SKM-1 treated with dmso at 0.1 percent for 144 hours (cell line): Measurements from ENCODE around the gene ADPRHL1.
"Not testable (repeated sequence)": the region's sequence is repeated elsewhere in the genome, so short reads cannot be mapped to it uniquely, and the experiment has no call there.

Source experiments
- DNase-seq: peaks from one replicate; lab custom pipeline; 2025; ENCODE audit not compliant: unreplicated experiment; lab: John Stamatoyannopoulos, UW

ADPRHL1 gene

DNA sequence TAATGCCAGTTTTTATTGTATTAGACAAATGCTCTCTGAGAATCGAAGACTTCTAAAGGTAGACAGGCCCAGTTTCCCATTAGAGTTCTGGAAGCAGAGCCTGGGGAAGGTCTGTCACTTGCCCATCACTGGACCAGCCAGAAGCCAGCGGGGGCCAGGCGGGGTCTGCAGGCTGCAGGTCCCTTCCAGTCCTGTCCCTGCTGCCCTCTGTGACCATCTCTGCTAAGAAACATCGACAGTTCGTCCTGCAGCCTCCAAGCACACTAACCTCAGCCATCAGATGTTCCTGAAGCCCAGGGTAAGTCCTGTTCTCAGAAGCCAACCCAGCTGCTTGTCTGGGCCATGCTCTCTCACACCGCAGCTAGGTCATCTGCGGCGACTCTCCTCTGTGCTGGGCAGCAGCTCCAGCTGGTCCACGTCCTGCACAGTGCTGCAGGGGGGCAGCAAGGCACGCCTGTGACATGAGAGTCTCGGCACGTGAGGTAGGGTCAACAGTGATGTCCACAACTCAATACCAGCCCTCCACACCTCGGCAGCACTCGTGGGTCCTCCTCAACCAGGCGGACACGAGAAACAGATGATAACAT is 2.9 kb upstream of the ADPRHL1 start:
- DNase-seq: no peak

DNA sequence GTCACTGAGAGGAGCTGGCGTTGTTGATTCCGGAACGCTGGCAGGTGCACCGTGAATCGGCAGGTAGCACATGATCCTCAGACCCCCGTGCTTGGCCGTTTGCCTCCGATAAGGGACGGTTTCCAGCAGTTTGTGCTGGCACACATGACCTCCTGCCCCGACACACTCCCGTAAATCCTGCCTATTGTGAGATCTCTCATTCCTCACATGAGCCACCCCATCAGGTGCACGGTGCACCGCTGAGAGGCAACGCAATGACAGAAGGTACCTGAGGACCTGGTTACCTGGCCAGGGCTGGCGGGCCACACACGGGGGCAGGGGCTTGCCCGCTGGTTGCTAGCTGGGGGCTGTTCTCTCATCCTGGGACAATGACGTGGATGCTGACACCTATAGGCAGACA is 2.1 kb upstream of the ADPRHL1 start:
- no peak for DNase-seq

DNA sequence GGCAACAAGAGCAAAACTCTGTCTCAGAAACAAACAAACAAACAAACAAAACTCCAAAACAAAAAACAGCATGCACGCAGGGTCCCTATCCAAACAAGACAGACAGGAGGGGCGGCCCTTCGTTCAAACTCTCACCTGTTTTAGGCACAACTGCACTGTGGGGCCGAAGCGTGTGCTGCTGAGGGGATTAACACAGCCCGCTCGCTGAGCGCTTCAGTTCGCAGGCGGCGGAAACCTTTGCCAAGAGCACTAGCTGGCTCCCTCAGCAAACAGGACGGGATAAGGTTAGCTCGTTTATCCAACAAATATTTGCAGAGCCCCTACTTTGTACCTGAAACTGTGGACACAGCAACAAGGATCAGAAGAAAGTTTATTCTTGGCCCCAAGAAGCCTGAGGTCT is 1.6 kb upstream of the ADPRHL1 start:
- DNase-seq: no peak

DNA sequence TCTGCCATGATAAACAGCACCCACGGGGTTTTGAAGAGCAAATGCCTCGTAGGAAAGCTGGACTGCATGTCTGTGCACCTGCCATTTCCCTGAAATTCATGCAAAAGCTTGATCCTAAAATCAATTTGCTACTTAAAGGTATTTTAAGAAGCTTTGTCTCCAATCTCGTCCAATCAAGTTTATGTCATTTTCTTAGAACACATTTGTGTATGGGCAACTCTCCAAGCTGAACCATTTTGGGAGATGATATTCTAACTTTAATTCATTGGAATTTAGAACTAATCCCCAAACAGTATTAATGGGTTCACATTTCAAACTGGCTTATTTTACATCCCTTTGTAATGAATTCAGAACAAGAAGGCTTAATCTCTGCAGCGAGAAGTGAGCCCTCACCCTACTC is 822 bp downstream of the ADPRHL1 start:
- DNase-seq: no peak

DNA sequence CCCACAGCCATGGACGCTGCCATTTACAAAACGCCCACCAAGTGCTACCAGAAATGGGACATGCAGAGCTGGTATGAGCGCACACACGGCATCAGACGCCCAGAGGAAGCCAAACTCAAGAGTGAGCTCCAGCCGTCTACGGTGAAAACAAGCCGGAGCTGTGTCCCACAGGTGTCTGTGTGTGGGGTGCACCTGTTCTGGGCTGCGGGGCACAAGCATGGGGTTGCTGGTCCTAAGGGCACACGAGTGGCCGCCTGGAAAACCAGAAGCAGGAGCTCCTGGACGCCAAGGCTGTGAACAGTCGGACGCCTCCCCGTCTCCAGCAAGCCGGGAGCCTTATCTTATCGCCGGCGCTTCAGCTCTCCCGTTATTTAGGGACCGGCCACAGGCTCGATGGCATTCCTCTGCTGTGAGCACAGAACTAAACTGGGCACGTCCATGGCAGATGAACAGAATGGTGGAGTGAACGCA is 1.3 kb downstream of the ADPRHL1 start:
- no peak for DNase-seq

DNA sequence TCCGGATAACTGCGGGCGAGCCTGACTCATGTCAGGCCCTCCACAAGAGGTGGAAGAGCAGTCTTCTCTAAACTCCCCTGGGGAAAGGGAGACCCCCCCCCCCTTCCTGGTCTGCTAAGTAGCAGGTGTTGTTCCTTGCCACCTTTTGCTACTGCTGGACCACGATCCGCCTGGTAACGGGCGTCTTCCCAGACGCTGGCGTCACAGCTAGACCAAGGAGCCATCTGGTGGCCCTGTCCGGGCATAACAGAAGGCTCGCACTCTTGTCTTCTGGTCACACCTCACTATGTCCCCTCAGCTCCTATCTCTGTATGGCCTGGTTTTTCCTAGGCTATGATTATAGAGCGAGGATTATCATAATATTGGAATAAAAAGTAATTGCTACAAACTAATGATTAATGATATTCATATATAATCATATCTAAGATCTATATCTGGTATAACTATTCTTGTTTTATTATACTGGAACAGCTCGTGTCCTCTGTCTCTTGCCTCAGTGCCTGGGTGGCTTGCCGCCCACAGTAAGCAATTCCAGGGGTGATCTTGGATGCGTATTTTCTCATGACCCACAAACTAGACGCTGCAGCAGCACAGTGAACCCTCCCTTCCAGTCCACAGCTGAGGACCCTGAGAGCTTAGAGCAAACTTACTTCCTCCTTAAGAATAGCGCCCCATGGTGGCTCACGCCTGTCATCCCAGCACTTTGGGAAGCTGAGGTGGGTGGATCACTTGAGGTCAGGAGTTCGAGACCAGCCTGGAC is 2.2 kb downstream of the ADPRHL1 start:
- DNase-seq: peak; percentile 13

DNA sequence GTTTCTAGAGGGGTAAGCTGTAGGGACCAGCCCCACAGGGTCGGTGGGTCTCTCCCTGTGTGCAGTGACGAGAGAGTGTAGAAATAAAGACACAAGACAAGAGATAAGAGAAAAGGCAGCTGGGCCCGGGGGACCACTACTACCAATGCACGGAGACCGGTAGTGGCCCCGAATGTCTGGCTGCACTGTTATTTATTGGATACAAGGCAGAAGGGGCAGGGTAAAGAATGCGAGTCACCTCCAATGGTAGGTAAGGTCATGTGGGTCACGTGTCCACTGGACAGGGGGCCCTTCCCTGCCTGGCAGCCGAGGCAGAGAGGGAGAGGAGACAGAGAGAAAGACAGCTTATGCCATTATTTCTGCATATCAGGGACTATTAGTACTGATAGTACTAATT is 2.9 kb downstream of the ADPRHL1 start:
- not testable (repeated sequence) for DNase-seq

DNA sequence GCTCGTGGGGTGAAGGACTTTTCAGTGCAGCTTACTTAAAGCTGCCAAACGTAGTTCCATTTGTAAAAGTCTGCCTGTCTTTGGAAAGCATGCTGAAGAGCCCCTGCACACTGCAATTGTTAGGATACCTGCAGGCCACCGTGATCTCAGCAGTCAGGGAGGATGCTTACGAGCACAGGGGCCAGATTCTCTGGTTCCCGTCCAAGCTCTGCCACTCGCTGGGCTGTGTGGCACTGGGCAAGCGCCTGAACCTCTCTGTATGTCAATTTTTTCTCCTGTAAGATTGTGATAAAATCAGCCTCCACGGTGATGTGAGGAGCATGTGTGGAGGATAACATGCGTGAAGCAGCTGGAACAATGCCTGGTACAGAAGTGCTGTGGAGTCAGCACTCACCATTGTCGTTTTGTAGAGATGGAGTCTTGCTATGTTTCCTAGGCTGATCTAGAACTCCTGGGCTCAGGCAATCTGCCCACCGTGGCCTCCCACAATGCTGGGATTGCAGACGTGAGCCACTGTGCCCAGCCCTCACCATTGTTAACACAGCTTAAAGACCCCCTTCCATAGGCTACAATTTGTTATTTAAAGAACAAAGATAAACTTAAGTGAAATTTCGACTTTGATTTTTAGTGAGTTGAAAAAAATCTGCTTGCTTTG is 3.5 kb downstream of the ADPRHL1 start:
- no peak for DNase-seq

DNA sequence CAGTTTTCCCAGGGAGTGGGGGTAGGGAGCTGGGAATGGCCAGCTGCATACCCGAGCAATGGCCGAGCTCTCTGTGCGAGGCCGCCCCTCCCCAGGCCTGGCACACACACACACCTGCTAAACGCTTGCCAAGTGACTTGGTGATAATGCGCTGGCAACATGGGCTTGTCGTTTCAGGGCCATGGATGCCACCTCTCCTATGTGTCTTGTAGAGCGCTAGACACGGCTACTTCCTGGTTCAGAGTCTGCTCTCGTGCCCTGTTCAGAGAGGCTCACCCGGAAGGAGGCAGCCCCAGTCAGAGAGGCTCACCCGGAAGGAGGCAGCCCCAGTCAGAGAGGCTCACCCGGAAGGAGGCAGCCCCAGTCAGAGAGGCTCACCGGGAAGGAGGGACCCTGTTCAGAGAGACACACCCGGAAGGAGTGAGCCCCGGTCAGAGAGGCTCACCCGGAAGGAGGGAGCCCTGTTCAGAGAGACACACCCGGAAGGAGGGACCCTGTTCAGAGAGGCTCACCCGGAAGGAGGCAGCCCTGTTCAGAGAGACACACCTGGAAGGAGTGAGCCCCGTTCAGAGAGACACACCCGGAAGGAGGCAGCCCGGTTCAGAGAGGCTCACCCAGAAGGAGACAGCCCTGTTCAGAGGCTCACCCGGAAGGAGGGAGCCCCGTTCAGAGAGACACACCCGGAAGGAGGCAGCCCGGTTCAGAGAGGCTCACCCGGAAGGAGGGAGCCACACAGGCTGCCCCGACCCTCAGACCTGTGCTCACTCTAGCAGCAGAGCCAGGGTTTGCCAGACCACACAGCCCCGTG is 4.2 kb downstream of the ADPRHL1 start:
- peak; percentile 92 for DNase-seq

DNA sequence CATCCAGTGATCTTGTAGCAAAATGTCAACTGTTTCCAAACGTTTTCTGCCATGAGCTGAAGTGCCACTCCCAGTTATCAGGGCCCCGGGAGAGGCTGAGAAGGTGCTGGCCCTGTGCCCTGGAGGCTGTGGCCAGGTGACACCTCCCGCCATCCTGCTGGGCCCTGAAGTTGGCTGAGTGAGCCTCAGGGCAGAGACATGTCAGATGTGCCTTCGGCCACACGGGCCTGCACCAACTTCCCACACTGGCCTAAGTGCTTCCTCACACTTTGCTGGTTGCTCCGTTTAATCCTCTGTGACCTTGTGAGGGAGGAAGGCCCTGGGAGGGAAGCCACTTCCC is 4.8 kb downstream of the ADPRHL1 start:
- no peak for DNase-seq

DNA sequence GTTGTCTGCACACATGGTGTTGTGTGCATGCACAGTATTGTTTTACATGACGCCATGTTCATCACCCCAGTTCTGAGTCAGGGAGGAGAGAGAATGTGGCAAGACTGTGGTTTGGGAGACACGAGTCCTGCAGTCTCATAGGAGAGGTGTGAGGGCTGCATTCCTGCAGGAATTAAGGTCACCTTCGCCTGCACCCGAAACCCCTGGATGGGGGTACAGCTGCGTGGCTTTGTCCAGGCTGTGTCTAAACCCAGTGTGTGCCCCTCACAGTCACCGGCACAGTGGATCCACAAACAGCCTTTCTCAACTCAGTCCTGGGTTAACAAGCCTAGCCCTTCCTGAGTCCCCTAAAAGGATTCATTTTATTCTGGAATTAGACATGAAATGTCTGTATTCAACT is 5.7 kb downstream of the ADPRHL1 start:
- DNase-seq: no peak

DNA sequence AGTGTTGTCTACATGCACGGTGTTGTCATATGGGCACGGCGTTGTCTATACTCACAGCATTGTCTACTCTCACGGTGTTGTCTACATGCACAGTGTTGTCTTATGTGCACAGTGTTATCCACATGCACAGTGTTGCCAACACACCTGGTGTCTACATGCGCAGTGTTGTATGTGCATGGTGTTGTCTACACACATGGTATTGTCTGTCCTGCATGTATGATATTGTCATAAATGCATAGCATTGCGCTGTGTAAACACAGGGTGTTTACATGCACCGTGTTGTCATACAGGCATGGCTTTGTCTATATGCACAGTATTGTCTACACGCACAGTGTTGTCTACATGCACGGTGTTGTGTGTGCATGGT is 6.8 kb downstream of the ADPRHL1 start:
- DNase-seq: no peak

DNA sequence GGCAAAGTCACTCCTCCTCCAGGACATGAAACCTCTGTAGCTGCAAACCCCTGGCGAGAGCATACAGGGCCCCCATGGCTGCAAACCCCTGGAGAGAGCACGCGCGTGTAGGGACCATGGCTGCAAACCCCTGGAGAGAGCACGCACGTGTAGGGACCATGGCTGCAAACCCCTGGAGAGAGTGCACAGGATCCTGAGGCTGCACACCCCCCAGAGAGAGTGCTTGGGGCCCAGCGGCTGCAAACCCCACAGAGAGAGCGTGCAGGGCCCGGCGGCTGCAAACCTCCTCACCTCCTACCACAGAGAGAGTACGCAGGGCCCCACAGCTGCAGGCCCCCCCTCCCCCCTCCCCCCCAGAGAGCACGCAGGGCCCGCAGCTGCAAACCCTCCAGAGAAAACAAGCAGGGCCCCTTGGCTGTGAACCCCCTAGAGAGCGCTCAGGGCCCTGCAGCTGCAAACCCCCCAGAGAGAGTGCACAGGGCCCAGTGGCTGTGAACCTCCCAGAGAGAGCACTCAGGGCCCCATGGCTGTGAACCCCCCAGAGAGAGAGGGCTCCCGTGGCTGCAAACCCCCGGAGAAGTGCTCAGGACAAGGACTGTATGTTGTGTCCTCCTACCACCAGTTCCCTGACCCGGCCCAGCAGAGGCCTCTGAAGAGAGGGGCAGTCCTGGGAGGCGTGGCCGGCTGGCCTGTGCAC is 7.3 kb downstream of the ADPRHL1 start:
- DNase-seq: no peak

DNA sequence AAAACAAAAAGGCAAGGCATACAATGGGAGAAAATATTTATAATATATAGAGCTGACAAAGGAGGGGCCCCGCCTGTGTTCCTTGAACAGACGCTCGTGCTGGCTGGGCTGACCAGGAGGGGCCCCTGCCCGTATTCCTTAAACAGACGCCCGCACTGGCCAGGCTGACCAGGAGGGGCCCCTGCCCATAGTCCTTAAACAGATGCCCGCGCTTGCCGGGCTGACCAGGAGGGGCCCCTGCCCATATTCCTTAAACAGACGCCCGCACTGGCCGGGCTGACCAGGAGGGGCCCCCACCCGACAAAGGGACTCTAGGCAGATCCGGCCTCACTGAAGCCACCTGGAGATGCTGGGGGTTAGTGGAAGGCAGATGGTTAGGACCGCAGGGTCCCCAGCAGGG is 9.3 kb downstream of the ADPRHL1 start:
- no peak for DNase-seq

DNA sequence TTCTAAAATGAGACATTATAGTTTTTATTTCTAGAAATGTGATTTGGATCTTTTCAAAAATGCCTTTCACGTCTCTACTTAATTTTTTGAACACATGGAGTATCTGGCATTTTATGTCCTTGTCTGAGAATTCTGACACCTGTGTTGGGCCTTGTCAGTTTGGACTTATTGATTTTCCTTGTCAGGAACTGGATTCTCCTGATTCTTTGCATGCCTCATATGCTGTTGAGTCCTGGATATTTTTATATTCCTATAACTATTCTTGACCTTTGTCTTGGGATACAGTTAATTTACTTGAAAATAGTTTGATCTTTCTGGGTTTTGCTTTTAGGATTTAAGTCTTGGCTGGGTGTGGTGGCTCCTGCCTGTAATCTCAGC is 10.3 kb downstream of the ADPRHL1 start:
- no peak for DNase-seq

DNA sequence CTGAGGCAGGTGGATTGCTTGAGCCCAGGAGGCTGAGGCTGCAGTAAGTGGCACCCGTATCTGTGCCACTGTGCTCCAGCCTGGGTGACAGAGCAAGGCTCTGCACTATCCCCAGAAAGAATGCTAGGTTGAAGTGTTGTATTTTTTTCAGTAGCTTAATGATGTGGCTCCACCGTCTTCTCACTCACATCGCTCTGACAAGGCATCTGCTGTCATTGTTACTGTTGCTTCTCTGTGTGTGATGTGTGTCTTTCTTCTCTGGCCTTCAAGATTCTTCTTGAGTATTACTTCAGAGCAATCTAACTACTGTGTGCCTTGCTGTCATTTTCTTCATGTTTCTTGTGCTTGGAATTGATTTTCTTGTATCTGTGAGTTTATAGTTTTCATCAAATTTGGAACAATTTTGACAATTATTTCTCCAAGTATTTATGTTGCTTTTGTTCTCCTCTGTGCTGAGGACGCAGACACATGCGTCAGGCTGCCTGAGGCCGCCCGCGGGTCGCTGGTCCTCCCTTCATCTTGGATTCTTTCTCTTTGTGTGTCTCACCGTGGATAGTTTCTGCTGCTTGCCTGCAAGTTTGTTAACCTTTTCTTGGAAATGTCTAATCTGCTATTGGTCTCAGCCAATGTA is 10.8 kb downstream of the ADPRHL1 start:
- no peak for DNase-seq

DNA sequence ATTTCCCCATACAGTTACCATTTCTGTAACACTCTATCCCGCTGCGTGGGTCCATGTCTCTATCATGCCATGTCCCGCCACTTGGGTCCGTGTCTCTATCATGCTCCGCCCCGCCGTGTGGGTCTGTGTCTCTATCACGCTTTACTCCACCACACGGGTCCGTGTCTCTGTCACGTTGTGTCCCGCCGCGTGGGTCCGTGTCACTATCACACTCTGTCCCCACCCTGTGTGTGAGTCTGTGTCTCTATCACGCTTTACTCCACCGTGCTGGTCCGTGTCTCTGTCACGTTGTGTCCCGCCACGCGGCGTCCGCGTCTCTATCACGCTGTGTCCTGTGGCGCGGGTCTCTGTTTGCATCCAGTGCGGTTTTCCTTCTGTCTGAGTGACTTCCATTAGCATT is 11.6 kb downstream of the ADPRHL1 start:
- DNase-seq: no peak

DNA sequence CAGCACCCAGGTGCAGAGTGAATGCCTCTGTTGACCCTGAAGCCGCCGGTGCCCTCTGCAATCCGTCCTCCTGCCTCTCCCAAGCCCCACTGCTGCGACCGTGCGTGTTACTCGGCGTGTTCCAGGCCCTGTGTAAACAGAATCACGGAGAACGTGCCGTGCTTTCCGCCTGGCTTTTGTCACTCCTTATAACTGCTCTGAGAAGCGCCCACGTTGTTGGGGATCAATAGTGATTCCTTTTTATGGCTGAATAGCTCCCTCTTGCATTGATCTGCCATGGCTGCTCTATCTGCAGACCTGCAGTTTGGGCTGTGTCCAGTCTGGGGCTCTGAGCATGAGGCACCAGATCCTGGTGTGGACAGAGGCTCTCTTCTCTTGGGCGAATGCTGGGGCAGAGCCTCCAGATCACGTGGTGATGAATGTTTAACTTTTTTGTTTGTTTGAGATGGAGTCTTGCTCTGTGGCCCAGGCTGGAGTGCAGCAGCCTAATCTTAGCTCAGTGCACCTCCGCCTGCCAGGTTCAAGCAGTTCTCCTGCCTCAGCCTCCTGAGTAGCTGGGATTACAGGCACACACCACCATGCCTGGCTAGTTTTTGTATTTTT is 15.8 kb downstream of the ADPRHL1 start:
- no peak for DNase-seq

DNA sequence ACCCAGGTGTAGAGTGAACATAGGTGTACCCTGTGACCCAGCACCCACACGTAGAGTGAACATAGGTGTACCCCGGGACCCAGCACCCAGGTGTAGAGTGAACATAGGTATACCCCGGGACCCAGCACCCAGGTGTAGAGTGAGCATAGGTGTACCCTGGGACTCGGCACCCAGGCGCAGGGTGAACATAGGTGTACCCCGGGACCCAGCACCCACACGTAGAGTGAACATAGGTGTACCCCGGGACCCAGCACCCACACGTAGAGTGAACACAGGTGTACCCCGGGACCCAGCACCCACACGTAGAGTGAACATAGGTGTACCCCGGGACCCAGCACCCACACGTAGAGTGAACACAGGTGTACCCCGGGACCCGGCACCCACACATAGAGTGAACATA is 16.4 kb downstream of the ADPRHL1 start:
- not testable (repeated sequence) for DNase-seq

DNA sequence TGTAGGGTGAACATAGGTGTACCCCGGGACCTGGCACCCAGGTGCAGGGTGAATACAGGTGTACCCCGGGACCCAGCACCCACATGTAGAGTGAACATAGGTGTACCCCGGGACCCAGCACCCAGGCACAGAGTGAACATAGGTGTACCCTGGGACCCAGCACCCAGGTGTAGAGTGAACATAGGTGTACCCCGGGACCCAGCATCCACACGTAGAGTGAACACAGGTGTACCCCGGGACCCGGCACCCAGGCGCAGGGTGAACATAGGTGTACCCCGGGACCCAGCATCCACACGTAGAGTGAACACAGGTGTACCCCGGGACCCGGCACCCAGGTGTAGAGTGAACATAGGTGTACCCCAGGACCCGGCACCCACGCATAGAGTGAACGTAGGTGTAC is 17.4 kb downstream of the ADPRHL1 start:
- not testable (repeated sequence) for DNase-seq
